ENCODE measurements around the gene PGC.
"Not testable (repeated sequence)": the region's sequence is repeated elsewhere in the genome, so short reads cannot be mapped to it uniquely, and the experiment has no call there.

The PGC gene

GRCh38 chr6:41774841-41775240 is 27.6 kb upstream of the PGC start:
- no peak for DNase-seq

GRCh38 chr6:41771058-41771983 is 24.1 kb upstream of the PGC start:
- no peak for DNase-seq

DNA sequence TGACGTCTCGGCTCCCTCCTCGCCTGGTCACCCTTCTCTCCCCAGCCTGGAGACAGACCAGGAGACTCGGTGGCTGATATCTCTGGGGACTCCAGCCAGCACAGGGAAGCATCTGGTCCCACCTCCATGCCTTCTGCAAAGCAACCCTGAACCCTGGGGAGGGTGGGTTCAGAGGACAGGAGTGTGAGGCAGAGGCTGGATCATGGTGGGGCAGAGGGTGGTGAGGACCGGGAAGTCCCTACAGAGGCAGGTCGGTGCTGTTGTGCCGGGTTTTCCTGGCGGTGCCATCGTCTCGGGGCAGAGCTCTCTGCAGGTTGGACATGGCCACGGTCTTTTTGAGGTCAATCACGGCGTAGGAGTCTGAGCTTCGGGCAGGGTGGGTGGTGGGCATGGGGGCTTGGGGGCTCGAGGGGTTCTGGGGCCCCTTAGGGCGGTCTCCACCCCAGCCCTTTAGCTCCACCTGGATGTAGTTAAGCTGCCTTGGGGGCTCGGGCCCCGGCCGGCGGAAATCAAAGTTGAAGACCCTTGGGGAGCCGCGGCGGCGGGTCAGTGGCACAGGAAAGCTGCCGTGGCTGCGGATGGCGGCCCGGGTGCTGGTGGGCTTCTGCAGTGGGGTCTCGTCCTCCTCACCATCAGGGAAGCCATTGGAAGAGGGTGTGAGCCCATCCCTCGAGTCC is 23.3 kb upstream of the PGC start:
- no peak for DNase-seq

GRCh38 chr6:41769376-41769775 is 22.2 kb upstream of the PGC start:
- no peak for DNase-seq

DNA sequence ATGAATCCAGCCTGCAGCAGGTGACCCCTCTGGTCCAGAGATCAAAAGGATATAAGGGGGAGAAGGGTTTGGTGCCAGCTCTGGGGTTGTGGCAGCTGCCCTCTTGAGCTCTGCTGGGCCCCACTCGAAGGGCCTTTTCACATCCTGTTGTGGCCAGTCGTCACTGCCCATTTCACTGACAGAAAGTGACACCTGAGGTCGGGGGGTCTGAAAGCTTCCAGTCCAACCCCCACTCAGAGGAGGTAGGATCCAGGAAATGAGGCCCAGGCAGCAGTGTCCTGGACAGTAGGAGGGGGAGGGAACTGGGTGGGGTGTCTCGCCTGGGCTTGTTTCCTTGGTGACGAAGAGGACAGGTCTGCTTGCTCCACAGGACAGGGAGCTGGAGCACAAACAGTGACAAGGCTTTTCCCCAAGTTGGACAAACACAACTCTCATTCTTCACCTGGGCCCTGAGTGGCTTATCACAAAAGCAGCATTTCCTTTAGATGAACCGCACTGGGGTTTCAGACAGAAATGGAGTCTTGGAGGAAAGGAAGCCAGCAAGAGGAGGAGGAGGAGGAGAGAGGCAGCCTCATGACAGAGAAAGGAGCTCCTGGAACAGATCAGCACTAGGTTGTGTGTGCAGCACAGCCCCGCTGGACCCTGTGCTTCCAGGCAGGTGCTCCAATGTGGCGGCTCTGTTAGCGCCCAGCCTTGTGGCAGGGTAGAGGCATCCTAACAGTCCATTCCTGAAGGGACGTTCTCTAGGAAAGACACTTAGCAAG is 21.5 kb upstream of the PGC start:
- peak; percentile 70 for DNase-seq

DNA sequence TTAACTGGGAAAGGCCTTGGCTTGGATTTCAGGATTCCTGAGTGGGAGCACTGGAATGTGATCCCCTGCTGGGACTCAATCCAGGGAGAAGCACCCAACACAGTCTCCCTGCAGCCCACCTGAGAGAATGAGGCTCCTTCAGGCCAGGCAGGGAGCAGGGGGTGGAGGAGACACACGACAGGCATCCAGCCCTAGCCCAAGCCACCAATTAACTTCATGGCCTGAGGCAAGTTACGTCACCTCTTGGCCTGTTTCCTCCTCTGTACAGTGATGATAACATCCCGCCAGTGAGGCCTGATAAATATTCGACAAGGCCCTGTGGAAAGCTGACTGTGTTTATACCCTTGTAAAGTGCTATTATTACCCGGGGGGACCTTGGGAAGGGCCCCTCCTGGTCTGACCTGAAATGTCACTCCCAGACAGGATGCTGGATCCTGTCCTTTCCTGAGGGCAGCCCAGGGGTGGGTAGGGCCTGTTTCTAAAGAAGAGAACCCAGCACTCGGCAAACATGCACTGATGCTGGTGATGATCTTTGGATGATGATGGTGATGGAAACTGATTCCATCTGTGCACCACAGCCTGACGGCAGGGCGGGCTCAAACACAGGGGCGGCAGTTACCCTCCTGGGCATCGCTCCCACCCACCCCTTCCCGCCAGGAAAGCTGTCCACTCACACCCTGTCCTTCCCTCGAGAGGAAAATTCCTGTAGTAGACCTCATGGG is 20.1 kb upstream of the PGC start:
- DNase-seq: peak; percentile 10

DNA sequence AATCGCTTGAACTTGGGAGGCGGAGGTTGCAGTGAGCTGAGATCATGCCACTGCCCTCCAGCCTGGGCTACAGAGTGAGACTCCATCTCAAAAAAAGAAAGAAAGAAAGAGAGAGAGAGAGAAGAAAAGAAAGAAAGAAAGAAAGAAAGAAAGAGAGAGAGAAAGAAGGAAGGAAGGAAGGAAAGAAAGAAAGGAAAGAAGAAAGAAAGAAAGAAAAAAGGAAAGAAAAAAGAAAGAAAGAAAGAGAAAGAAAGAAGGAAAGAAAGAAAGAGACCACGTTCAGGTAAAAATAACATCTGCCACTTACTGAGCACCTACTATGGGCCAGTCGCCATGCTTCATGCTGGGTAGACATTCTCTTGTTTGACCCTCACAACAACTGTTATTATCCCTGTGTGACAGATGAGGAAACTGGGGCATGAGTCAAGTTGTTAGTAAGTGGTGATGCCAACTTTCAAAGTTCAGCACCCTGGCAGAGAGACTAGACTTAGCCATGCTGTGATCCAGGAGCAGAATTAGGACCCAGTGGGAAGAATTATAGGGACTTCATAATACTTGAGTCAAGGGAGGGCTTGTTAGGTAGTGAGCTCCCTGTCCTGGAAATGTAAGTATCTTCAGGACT is 19.0 kb upstream of the PGC start:
- DNase-seq: not testable (repeated sequence)

DNA sequence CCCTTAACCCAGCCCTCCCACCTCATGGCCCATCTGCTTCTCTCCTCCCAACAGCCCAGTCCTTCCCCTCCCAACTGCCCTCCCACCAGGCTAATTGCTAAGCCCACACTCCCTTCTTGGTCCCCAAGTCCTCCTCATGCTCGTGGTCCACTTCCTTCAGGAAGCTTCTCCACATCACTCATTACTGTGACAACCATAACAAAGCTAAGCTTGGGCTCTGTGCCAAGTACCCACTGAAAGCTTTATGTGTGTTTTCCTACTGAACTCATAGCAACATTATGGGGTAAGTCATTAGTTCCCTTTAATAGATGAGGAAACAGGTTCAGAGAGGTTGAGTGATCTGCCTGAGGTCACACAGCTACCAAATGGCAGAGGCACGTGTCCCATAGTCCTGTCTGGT is 16.3 kb upstream of the PGC start:
- peak; percentile 5 for DNase-seq

DNA sequence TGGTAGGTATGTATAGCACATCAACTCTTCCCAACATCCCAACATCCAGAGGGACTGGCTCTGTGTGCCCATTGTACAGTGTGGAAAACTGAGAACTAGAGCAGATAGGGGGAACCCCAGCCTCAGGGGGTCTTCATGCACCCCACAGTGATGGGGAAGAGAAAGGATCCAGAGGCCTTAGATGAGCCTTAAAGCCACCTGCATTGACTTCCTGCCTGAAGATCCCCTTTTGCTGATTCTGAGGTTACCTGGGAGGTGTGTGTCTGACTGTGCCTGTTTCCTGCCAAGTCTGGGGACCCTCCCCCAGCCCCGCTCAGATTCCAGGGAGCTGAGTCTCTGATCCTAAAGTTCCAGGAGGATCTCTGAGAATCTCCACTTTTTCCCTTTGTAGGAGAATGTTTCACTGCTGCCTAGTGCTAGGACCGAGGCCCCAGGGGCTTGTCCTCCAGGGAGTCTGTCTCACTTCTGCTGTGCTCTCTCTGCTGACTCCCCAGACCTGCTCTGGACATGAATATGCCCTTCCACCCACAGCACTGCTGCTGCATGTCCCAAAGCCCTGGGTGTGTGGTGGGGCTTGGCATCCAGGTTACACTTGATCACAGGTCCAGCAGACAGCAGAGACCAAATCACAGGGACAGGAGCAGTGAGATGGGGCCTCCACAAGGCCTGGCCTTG is 12.8 kb upstream of the PGC start:
- no peak for DNase-seq

- DNase-seq: no peak
Observed at GRCh38 chr6:41759106-41759904, 12.1 kb upstream of the PGC start.

DNA sequence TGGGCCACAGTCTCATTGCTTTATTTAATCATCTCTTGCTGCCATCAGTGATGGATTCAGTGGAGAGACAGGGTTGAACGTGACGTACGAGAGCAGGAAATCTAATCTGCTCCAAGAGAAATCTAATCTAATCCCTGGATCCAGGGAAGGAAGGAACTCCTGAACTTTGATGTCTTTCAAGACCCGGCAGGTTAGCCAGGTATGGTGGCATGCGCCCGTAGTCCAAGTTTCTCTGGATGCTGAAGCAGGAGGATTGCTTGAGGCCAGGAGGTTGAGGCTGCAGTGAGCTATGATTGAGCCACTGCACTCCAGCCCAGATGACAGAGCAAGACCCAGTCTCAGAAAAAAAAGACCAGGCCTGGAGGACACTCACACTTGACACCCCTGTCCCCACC is 11.4 kb upstream of the PGC start:
- no peak for DNase-seq

GRCh38 chr6:41757931-41758640 is 10.9 kb upstream of the PGC start:
- no peak for DNase-seq

DNA sequence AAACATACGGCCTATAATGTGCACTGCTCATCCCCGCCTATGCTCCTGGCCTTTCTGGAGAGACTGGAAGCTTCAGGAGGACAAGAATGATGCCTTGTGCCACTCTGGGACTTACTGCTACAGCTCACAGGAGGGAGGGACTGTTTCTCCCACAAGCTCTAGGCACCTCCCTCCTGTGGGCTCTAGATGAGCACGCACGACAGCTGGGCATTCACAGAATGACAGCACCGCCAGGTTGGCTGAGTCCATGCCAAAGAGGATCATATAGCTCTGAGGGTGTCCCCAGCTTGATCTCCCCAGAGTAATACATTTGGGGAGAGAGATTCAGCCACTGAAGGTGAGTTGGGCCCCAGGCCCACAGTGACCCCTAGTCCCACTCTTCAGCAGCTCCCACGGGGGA is 10.1 kb upstream of the PGC start:
- no peak for DNase-seq

- DNase-seq: no peak
Observed at GRCh38 chr6:41756354-41756753, 9.2 kb upstream of the PGC start.

DNA sequence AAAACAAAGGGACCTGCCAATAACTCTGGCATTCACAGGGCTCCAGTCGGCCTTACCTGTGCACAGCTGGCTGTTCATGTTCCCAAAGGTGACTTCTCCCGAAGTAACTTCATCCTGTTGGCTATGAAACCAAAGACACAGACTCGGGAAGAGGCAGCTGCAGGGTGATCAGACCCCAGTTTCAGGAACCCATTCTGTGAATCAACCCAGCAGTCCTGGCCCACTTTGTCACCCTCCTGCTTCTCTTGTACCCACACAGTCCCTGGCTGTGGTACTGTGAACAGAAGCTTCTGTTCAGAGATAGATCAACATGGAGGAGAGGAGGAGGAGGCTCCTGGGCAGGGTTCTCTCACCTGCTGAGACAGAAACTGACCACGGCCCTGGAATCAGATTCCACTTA is 8.7 kb upstream of the PGC start:
- no peak for DNase-seq

DNA sequence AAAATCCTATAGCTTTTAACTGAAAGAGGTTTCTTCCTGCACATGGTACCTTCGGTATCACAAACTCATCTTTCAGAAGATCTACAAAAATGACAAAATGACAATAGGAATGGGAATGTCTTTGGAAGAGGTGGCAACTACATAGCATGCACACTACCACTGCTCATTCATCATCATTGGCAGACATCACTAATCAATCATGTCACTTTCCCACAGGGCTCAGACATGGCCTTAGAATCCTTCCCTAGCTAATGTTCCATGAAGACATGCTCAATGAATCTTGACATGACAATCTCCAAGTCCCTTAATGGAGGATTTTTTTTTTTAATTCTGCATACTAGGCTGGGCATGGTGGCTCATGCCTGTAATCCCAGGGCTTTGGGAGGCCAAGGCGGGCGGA is 3.2 kb upstream of the PGC start:
- DNase-seq: no peak

- DNase-seq: peak; percentile 36
Observed at GRCh38 chr6:41748542-41748941, 1.3 kb upstream of the PGC start.

DNA sequence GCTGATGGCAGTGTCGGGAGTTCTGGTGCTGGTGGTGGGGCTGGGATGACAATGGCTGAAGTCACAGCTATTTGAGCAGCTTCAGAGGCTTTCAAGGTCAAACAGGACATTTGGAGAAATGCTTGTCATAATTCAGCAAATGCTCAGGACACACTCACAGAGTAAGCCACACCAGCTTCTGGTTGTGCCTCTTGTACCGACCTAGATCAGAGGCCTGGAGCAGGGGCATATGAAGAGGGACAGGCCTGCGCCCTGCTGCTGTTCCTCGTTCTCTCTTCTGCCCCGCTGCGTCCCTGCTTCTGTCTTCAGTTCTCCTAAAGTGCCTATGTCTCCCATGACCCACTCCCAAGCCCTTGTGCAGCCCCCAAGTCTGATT is 893 bp upstream of the PGC start:
- DNase-seq: no peak

DNA sequence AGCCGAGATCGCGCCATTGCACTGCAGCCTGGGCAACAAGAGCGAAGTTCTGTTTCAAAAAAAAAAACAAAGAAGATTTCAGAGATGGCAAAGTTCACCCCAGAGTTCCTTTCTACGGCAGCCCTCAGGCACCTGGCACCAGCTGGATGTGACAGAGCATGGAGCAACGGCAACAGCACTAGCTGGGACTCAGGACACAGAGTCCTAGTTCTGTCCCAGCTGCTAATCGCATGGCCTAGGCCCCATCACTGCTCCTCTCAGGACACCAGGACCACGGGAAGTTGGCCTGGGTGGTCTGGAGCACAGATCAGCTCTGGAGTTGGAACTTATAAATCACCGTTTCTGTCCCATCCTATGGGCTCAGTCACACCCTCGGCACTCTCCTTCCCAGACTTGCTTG is 1.1 kb downstream of the PGC start:
- DNase-seq: no peak

DNA sequence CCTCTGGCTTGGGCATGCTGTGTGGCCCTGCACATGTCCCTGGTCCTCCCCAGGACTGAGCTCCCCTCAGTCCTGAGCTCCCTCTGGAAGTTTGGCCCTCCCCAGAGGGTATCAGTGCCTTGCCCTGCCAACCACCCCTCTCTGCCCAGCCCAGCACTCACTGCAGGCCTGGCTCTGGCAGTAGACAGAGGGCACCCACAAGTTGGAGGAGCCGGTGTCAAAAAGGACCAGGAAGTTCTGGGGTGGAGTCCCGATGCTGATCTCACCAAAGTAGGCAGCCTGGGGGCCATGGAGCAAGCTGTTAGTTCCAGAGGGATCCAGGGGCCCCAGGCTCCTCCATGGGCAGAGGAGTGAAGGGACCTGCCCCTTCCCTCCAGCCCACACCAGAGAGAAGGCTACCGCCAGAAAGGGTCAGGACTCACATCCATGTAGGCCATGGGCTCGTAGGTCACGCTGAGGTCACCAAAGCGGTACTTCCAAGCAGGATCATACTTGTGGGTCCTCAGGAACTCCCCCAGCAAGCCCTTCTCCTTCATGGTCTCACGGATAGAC is 2.9 kb downstream of the PGC start:
- no peak for DNase-seq
